Inferior parietal cortex (tissue), 1 donor: ENCODE measurements around the gene SLC30A5.
A peak's percentile ranks its signal among the peaks of the same experiment; 100 is the strongest.
"Not testable (repeated sequence)": the region's sequence is repeated elsewhere in the genome, so short reads cannot be mapped to it uniquely, and the experiment has no call there.

ENCODE experiments used
- DNase-seq: peaks from one replicate; pipeline ENCODE4 v3.0.0-alpha.2; 2016; ENCODE audit errors: extremely low spot score

SLC30A5 gene

GRCh38 chr5:69093771-69094482 lies at the start of gene SLC30A5:
TSS of gene SLC30A5 (plus strand) at chr5:69094014. CDS start at chr5:69094256, 242 bp downstream.
- DNase-seq: peak; percentile 100

DNA sequence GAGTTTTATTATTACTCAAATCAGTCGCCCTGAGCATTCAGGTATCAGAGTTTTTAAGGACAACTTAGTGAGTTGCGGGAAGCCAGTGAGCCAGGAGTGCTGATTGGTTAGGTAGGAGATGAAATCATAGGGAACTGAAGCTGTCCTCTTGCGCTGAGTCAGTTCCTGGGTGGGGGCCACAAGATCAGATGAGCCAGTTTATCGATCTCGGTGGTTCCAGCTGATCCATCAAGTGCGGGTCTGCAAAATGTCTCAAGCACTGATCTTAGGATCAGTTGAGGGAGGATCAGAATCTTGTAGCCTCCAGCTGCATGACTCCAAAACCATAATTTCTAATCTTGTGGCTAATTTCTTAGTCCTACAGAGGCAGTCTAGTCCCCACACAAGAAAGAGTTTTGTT lies 48.6 kb upstream of the SLC30A5 start:
- not testable (repeated sequence) for DNase-seq

- no peak for DNase-seq
Observed at GRCh38 chr5:69046375-69046957, 47.3 kb upstream of the SLC30A5 start.

- DNase-seq: peak; percentile 65
Observed at GRCh38 chr5:69048230-69048629, 45.6 kb upstream of the SLC30A5 start.

GRCh38 chr5:69049151-69049550 lies 44.7 kb upstream of the SLC30A5 start:
- DNase-seq: no peak

- DNase-seq: no peak
Observed at GRCh38 chr5:69049796-69050195, 44.0 kb upstream of the SLC30A5 start.

DNA sequence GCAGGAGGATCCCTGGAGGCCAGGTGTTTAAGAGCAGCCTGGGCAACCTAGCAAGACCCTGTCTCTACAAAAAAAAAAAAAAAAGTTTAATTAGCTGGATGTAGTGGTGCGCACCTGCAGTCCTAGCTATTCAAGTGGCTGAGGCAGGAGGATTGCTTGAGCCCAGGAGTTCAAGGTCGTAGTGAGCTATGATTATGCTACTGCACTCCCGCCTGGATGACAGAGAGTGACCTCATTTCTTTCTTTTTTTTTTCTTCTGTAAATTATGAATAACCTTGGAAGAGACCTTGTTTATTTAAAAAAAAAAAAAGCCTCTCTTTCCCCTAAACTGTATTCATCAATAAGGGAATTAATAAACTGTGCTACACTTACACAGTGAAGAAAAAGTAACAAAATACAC lies 43.6 kb upstream of the SLC30A5 start:
- DNase-seq: no peak

- DNase-seq: no peak
Observed at GRCh38 chr5:69052181-69052580, 41.6 kb upstream of the SLC30A5 start.

DNA sequence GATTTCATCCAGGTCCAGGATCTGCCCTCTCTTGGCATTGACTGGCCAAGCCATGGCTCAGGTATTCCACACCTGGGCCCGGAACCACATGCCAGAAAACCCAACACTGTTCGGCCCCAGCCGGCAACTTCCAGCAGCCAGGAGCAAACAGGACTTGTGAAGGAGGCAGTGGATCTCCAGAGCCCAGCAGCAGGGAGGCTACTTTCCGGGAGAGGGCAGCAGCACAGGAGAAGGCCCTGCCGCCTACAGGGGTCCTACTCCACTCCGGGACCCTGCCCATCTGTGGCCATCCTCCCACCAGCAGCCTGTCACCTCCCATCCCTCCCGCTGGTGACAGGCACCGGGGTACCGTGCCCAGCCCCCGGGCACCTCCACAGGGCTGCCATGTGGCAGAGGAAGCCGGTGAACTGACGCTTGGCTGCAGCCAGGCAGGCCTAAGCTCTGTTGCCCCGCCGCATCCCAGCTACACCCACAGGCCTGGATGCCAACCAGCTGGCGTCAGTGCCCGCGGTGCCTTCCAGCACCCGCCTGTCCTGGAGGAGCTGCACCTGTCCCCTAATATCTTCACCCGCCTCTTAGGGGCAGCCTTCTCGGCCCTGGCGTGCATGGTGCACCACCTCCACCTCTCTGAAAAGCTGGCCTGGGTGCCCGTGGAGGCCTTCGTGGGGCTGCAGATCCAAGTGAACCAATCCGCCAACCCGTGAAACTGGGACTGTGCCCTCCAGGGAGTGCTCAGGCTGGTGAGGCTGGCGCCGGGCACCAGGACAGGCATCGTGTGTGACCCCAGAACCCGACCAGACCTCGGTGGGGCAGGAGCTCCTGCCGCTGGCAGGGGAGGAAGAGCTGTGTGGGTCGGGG lies 18.9 kb upstream of the SLC30A5 start:
- no peak for DNase-seq

DNA sequence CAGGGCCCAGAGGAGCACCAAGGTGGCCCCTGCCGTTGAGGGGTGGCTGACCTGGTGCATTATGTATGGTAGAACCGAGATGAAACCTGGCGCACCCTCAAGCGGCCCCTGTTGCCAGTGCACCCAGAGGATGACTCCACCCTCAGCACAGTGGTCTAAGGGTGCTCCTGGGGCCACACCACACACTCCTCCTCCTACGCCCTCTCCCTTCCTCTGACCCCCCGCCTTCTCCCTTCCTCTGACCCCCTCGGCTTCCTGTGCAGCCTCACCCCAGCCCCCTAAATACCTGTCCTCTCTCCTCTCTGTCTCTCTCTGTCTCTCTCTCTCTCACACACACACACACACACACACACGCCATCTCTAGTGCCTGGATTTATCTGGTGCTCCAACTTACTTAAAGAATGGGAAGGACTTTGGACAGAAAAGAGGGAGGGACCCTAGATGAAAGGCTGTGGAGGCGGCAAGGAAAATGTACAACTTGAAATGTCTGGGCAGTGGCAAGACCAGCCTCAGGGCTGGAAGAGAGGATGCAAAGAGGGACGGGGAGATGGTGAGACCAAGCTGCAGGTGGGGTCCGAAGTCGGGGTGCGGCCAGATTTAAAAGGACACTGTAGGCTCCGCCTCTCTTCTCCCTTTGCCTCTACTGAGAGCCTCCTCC lies 18.2 kb upstream of the SLC30A5 start:
- no peak for DNase-seq

DNA sequence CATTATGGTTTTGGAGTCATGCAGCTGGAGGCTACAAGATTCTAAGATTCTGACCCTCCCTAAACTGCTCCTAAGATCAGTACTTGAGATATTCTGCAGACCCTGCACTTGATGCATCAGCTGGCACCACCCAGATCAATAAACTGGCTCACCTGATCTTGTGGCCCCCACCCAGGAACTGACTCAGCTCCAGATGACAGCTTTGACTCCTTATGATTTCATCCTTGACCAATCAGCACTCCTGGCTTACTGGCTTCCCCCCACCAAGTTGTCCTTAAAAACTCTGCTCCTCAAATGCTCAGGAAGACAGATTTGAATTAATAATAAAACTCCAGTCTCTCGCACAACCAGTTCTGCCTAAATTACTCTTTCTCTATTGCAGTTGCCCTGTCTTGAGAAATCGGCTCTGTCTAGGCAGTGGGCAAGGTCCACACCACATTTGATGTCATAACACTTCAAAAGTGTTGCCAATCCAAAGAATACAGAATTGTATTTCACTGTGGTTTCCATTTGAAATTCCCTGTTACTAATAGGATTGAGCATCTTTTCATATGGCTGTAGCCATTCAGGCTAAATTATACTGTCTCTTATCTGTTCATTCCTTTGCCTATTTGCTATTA lies 14.8 kb upstream of the SLC30A5 start:
- no peak for DNase-seq

DNA sequence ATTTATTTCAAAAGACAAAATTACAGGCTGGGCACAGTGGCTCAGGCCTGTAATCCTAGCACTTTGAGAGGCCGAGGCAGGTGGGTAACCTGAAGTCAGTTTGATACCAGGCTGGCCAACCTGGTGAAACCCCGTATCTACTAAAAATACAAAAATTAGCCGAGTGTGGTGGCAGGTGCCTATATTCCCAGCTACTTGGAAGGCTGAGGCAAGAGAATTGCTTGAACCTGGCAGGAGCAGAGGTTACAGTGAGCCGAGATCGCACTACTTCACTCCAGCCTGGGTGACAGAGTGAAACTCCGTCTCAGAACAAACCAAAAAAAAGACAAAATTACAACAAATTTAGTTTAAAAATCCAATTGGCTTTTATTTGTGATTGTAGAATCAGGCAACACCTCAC lies 14.3 kb upstream of the SLC30A5 start:
- no peak for DNase-seq

DNA sequence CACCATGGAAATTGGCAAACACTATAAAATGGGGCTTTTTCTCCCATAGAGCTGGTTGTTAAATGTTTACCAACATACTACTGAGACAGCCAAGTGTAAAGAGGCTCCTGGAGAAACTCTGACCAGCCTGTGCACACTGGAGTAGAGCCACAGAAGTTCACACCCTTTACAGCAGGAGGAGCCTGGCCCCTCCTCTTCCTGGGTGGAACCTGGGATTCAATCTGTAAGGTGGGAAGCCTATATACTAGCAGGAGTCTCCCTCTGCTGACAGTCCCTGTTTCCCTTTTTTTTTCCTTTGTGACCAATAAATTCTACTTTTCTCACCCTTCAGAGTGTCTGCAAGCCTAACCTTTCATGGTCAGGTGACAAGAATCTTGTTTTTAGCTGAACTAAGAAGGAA lies 10.4 kb upstream of the SLC30A5 start:
- DNase-seq: no peak

DNA sequence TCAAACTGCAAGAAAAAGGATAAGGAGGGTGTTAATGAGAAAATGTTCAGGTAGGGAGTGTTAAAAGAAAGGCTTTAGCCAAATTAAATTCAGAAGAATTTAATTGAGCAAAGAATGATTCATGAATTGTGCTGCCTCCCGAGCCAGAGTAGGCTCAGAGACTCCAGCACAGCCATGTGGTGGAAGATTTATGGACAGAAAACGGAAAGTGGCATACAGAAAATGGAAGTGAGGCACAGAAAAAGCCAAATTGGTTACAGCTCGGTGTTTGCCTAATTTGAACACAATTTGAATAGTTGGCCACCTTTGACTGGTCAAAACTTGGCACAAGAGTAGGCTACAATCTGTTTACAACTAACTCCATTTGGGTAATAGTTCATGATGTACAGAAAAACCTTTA lies 9.6 kb upstream of the SLC30A5 start:
- DNase-seq: no peak

GRCh38 chr5:69084903-69085302 lies 8.9 kb upstream of the SLC30A5 start:
- DNase-seq: no peak

DNA sequence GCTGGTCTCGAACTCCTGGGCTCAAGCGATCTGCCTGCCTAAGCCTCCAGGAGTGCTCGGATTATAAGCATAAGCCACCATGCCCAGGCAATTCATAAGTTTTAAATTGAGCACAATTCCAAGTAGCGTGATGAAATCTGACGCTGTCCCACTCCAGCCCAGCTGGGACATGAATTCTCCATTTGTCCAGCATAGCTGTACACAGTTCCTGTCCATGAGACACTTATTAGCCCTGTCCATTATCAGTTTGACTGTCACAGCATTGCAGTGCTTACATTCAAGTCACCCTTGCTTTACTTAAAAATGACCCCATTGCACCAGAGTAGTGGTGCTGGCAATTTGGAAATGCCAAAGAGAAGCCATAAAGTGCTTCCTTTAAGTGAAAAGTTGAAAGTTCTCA lies 7.6 kb upstream of the SLC30A5 start:
- no peak for DNase-seq

DNA sequence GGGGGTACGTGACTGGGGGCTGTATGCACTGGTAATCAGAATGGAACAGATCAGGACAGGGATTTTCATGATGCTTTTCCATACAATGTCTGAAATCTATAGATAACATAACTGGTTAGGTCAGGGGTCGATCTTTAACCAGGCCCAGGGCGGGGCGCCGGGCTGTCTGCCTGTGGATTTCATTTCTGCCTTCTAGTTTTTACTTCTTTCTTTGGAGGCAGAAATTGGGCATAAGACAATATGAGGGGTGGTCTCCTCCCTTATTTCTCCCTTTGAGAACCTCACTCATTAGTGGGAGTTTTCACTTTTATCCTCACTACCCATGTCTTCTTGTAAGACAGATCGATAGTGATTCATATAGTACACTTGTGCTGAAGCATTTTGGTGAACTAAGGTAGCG lies 5.8 kb upstream of the SLC30A5 start:
- not testable (repeated sequence) for DNase-seq

DNA sequence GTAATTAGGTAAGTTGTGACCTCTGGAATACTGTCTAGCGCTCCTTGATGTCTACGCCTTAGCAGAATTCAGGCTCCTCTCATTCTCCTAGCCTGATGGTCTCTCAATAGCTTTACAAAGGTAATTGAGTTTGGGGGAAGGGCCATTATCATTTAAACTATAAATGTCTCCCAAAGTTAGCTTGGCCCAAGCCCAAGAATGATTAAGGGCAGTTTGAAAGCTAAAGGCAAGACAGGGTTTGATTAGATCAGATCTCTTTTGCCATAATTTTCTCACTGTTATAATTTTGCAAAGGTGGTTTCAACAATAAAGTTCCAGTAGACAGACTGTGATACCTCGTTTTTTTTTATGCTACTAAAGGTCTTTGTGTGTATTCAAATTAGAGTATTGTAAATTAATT lies 3.7 kb upstream of the SLC30A5 start:
- DNase-seq: no peak

DNA sequence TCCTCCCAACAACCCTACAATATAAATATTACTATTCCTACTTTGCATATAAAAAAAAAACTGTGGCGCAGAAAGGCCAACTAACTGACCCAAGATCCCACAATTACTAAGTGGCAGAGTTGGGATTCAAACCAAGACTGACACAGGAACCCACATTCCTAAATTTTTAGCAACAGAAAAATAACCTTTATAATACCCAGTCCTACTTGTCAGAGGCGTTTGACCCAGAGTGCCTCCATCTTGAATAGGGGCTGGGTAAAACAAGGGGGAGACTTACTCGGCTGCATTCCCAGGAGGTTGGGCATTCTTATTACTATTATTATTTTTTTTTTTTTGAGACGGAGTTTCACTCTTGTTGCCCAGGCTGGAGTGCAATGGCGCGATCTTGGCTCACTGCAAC lies 2.0 kb upstream of the SLC30A5 start:
- no peak for DNase-seq

- no peak for DNase-seq
Observed at GRCh38 chr5:69092969-69093368, 845 bp upstream of the SLC30A5 start.

DNA sequence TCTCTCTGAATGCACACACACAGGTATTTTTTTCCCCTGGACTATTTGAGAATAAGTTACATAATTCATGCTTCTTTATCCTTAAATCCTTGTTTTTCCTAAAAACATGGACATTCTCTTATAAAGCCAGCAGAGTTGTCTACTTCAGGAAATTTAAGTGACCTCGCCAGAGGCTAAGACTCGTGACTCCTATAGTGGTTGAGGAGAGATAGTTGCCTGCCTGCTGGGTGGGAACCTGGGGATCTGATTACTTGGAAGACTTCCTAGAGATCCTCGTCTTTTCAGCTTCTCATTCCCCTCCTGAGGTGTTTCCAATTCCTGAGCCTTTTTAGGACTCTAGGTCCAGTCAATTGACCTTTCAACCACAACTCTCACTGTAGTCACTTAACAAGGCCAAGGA lies 5.5 kb downstream of the SLC30A5 start:
- no peak for DNase-seq

DNA sequence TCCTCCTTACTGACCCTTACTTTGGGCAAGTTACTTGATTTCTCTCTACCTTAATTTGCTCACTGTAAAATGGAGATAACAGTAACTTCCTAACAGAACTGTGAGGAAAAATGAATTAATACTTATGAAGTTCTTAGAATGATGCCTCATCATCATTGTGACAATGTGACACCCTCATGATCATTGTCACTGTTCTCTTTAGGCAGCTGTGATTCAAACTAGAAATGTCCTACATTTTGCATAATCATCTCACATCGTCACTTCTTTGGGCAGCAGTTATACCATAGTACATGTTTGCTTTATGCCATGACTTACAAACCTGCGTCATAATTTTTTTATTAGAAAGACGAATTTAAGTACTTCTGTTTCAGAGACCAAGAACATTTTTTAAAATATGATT lies 9.7 kb downstream of the SLC30A5 start:
- DNase-seq: no peak
